Stomach smooth muscle (tissue), 2 donors: ENCODE measurements around the gene USP32.

Experiments used
- H3K27ac ChIP-seq: one replicate; pipeline ENCODE4 v1.7.0; 2013; ENCODE audit warnings: mild to moderate bottlenecking, low read length, inconsistent platforms
- H3K27me3 ChIP-seq, 2 donors: one replicate each; pipeline ENCODE4 v1.7.0; 2013; ENCODE audit warnings: low read length in 2 of 2; ENCODE audit not compliant: insufficient read depth in 2 of 2, control insufficient read depth in 1 of 2
- H3K36me3 ChIP-seq, 2 donors: one replicate each; pipeline ENCODE4 v1.7.0; 2013; ENCODE audit warnings: low read length in 2 of 2; ENCODE audit not compliant: control insufficient read depth in 2 of 2, insufficient read depth in 2 of 2
- H3K4me1 ChIP-seq: one replicate; pipeline ENCODE4 v1.7.0; 2013; ENCODE audit warnings: low read length; ENCODE audit not compliant: control insufficient read depth, insufficient read depth
- H3K4me3 ChIP-seq, 2 donors: one replicate each; pipeline ENCODE4 v1.7.0; 2013; ENCODE audit warnings: low read length in 2 of 2
- H3K9ac ChIP-seq, 2 donors: one replicate each; pipeline ENCODE4 v1.7.0; 2013; ENCODE audit warnings: low read length in 2 of 2, mild to moderate bottlenecking in 1 of 2
- H3K9me3 ChIP-seq, 2 donors: one replicate each; pipeline ENCODE4 v1.7.0; 2013; ENCODE audit warnings: low read length in 2 of 2; ENCODE audit not compliant: control insufficient read depth in 2 of 2
- donor health status: healthy.
- donor health status: Pancreatic carcinoma.

USP32 gene

DNA sequence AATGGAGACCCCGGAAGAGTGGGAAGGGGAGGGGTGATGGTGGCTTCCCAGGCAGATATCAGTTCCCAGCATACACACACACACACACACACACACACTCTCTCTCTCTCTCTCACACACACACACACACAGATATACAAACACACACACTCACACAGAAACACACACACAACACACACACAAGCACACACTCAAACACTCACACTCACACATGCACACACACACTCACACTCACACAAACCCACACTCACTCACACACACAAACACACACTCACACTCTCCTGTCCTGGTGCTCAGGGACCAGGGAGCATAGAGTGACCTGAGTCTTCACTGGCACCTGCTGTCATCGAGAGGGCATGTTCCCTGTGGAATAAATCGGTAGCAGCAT is 236.5 kb downstream of the USP32 start:
- Histone ChIP-seq H3K4me1 (no peaks in the 10 kb centered on the region), H3K27ac (no peak overlapping the region), H3K27me3 (peaks cover 23 to 36% of the 10 kb centered on the region in 2 donors), H3K36me3 (no peaks in the 10 kb centered on the region), H3K9me3 (no peaks in the 10 kb centered on the region), H3K4me3 (no peak overlapping the region), H3K9ac (no peak overlapping the region)

DNA sequence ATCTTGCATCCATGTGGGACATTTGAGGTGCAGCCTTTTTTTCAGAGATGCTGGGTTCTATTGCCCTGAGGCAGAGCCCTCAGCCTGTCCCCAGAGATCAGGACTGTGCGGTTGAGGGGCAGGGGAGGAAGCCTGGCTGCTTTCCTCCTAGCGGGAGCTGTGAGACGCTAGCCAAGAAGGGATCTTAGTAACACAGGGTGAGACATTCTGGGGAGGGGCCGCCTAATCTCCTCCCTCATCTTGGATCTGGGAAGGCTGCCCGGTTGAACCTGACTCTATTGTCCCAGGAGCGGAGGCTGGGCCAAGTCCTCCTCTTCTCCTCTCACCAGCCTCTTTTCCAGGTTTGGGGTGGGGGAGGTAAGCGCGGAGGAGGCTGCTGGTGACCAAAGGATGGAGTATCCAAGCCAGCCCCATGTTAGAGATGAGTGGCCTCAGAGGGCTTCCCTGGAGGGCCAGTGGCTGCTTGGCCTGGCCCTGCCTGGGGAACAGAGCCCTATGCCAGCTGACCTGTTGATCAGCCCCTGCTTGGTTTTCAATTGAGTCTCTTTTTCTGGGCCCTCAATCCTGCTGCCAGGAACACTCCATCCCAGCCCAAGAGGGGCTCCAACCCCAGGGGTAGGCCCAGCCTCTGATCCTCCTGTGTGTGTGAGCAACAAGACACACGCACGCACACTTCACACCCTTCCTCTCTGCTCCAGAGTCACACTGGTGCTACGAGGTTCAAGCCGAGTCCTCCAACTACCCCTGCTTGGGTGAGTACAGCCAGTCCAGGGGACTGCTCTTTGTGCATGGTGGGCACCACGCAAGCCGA is 237.1 kb downstream of the USP32 start:
- no peak overlapping the region for H3K27ac ChIP-seq
- no peak overlapping the region for H3K4me3 ChIP-seq

DNA sequence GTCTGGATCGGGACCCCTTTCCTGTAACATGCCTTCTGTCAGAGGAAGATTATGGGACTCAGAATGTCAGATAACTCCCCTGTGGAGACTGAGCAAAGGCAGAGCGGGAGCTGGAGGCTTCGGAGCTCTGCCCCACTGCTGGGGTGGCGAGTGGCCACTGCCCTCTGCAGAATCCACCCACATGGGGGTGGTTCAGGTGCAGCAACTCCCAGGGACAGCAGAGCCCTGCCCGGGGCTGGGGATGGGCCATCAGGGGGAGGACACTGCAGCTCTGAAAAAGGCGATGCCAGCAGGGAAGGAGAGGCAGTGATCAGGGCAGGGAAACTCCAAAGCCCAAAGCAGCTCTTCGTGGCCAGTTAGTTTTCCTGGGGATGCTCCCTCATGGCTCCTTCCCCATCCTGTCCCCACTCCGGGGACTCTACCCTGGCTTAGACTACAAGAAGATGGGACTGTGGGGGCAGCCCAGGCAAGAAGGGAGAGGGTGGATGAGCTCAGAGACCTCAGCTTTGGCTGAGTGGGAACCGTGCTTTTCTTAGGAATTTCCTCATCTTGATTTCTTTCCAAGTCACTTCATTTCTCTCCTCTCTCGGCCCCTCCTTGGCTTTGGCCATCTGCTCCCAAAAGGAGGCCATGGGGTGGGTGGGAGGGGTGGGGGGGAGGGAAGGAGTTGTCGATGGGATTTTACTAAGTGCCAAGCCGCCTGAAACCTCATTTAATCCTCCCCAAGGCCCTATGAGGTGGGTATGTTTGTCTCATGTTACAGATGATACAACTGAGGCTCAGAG is 238.1 kb downstream of the USP32 start:
- Histone ChIP-seq H3K27ac (no peak overlapping the region), H3K9ac (no peak overlapping the region), H3K9me3 (no peaks in the 10 kb centered on the region), H3K4me1 (peaks cover 9% of the 10 kb centered on the region), H3K27me3 (peaks cover 35 to 46% of the 10 kb centered on the region in 2 donors), H3K4me3 (no peak overlapping the region), H3K36me3 (no peaks in the 10 kb centered on the region)

More for the DNA sequence above, 237.1 kb downstream of the USP32 start:
- Histone ChIP-seq H3K9ac (no peak overlapping the region), H3K27me3 (peaks cover 29 to 41% of the 10 kb centered on the region in 2 donors), H3K36me3 (no peaks in the 10 kb centered on the region), H3K4me1 (peaks cover 5% of the 10 kb centered on the region), H3K9me3 (no peaks in the 10 kb centered on the region)

DNA sequence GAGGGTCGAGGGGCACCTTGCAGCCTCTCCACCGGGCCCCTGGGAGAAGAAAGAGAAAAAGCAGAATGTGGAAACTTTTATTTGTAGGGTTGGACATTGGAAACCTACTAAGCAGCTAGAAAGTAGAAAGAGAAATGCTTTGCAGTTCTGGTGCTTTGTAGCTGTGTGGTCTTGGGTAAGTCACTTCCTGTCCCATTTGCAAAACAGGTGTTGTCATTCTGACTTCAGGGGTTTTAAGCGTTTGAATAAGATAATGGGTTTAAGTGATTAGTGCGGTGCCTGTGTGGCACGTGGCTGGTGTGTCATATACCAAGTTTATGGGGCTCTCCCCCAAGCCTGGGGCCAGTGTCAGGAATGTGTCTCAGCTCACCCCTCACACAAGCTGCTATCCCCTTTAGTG is 240.6 kb downstream of the USP32 start:
- Histone ChIP-seq H3K9ac (no peak overlapping the region), H3K4me1 (peaks cover 9% of the 10 kb centered on the region), H3K27me3 (peaks cover 52 to 61% of the 10 kb centered on the region in 2 donors), H3K4me3 (no peak overlapping the region), H3K9me3 (no peaks in the 10 kb centered on the region), H3K27ac (no peak overlapping the region), H3K36me3 (no peaks in the 10 kb centered on the region)

DNA sequence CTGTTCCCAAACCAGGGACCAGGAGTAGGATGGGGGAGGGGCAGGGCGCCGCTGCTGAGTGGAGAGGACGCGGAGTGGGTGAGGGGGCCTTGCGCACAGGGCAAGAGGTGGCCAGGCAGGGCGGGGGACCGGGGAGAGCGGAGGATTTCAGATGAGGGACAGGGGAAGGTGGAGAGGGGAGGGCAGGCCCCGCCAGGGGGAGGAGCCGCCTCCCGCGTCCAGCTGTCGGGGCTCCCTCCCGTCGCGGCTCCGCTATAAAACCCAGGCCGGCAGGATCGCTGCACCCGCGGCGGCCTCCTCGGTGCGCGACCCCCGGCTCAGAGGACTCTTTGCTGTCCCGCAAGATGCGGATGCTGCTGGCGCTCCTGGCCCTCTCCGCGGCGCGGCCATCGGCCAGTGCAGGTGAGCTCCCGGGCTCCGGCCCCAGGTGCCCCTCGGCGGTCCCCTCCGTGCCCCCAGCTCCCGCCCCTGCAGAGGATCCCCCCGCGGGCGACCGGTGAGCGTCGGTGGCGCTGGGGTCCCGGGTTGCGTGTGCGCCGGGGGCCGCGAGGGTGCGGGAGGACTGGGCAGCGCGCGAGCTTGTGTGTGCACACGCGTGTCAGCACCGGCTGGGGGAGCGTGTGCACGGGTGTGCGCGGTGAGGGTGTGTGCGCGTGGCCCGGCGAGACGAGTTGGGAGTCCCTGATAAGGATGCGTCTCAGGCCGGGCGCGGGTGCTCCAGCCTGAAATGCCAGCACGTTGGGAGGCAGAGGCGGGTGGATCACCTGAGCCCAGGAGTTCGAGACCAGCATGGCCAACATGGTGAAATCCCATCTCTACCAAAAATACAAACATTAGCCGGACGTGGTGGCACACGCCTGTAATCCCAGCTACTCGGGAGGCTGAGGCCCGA is 242.0 kb downstream of the USP32 start, which contains the start of gene CA4:
Gene CA4, plus strand, starts transcription at position 283 of the 892 bp plus-strand sequence. Its CDS starts 62 bp downstream, at position 345.
- Histone ChIP-seq H3K27ac (no peak within 1 kb of the TSS), H3K9me3 (no peaks in the 10 kb centered on the region), H3K4me3 (peak within 1 kb of the TSS in 1 of 2 donors; percentile 15), H3K9ac (no peak within 1 kb of the TSS), H3K27me3 (peaks cover 53 to 71% of the 10 kb centered on the region in 2 donors), H3K36me3 (no peaks in the 10 kb centered on the region), H3K4me1 (peaks cover 9% of the 10 kb centered on the region)

DNA sequence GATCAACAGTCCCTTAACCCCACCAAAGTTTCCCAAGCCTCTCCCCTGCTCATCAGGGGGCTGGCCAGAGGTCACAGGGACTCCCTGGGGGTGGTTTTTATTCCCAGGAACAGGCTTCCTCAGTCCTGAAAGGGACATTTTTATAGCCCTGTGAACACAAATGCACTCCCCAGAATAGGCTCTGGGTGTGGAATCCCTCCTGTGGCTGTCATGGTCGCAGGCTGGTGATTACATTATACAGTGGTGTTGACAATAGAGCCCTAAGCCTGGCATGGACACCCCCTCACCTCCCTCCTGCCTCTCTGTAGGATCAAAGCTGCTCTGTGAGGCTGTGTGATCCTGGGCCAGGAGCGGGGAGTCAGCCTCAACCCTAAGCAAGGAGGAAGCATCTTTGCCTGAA is 243.6 kb downstream of the USP32 start:
- Histone ChIP-seq H3K36me3 (no peaks in the 10 kb centered on the region), H3K9ac (no peak overlapping the region), H3K27ac (no peak overlapping the region), H3K9me3 (no peaks in the 10 kb centered on the region), H3K4me1 (peaks cover 9% of the 10 kb centered on the region), H3K4me3 (no peak overlapping the region), H3K27me3 (peaks cover 46 to 72% of the 10 kb centered on the region in 2 donors)

DNA sequence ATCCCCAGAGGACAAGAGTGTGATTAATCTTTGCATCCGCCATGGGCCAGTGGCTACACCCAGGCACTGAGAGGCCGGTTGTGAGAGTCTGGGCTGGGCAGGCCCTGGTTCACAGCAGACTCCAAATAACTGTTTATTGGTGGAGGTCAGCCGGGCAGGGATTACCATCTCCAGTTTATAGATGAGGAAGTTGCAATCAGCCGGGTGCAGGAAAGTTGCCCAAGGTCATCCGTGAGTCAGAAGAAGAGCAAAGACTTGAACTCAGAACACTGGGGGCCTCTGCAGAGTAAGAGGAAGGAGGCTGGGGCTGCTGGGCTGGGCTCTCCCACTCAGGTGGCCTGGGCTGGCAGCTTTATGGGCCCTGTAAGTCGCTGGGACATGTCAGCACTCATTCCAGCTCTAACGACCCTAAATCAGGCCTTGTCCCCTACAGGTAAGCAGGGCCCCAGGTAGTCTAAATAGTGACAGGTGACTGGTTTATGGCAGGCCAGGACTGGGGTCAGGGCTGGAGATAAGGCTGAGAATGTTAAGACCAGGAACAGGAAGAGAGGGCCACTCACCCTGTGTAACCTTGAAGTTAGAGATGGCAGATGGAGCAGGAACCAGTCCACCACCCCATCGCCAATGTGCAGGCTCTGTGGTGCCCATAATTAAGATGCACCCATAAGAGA is 244.2 kb downstream of the USP32 start:
- Histone ChIP-seq H3K36me3 (no peaks in the 10 kb centered on the region), H3K9ac (no peak overlapping the region), H3K27me3 (peaks cover 46 to 72% of the 10 kb centered on the region in 2 donors), H3K4me3 (no peak overlapping the region), H3K27ac (no peak overlapping the region), H3K4me1 (peaks cover 12% of the 10 kb centered on the region), H3K9me3 (no peaks in the 10 kb centered on the region)

DNA sequence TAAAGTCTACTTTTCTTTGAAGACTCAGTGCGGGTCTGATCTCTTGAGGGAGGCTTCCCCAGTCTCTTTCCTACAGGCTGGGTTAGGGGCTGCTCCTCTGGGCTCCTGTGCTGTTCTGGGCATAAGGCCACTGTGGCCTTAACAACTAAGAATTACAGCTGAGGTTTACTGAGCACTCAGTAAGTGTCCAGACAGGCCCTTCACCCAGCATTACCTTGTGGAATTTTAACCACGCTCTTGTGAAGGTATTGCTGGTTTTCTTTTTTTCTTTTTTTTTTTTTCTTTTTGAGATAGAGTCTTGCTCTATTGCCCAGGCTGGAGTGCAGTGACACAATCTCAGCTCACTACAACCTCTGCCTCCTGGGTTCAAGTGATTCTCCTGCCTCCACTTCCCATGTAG is 245.7 kb downstream of the USP32 start:
- H3K4me1 ChIP-seq: peaks cover 16% of the 10 kb centered on the region
- H3K4me3 ChIP-seq: no peak overlapping the region
- no peaks in the 10 kb centered on the region for H3K36me3 ChIP-seq
- H3K9me3 ChIP-seq: no peaks in the 10 kb centered on the region
- H3K27me3 ChIP-seq: peaks cover 44 to 70% of the 10 kb centered on the region in 2 donors
- H3K9ac ChIP-seq: no peak overlapping the region
- H3K27ac ChIP-seq: no peak overlapping the region

DNA sequence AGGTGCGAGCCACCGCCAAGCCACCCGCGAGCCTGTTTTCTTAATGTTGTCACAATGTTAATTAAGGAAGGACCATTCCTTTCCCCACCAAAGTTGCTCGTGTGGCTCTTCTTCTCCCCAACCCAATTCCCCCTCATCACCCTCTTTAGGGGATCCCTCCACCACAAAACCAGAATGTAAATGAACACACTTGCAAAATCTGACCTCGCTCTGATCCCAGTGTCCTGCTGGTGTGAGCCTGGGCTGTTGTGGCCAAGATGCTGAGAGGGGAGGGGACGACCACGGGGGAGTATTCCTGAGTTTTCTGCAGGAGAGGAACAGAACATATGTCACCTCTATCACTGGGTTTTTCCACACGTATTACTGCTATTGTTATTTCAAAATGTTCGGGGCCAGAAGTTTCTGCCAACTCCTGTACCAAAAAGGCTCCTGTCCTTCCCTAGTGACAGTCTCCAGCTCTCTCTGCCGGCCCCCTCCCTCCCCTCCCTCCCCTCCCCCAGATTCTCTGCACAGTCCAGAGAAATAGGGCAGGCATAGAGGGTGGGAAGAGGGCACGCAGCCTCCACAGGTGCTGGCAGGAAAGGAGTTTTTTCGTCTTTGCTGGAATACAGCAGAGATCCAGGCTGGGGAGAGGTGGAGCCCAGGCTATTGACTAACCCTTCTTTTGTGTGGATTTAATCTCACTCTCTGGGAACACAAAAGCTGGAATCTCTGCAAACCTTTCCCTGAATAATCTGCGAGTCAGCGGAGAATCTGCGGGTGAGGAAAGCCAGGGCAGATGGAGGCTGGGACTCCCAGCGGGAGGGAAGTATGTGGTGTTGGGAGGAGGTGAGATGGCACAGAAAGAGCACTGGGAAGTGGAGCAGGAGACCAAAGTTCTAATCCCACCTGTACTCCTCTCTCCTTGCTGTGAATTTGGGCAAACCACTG is 246.7 kb downstream of the USP32 start:
- Histone ChIP-seq H3K27ac (no peak overlapping the region), H3K27me3 (peaks cover 48 to 71% of the 10 kb centered on the region in 2 donors), H3K4me1 (peaks cover 15% of the 10 kb centered on the region)

More for the DNA sequence above, 246.7 kb downstream of the USP32 start:
- Histone ChIP-seq H3K36me3 (no peaks in the 10 kb centered on the region), H3K9me3 (no peaks in the 10 kb centered on the region), H3K9ac (no peak overlapping the region), H3K4me3 (no peak overlapping the region)
